HUES64 (cell line): ENCODE results near the gene SAG.

Source experiments
- H3K27ac ChIP-seq: 2 replicates; pipeline ENCODE4 v1.7.0; 2013; ENCODE audit warnings: low read depth, low read length, inconsistent platforms
- H3K27me3 ChIP-seq: 2 replicates; pipeline ENCODE4 v1.6.1; 2013; ENCODE audit warnings: mild to moderate bottlenecking, low read length; ENCODE audit not compliant: insufficient read depth
- H3K36me3 ChIP-seq: 2 replicates; pipeline ENCODE4 v1.6.1; 2013; ENCODE audit warnings: mild to moderate bottlenecking, low read length; ENCODE audit not compliant: insufficient read depth
- H3K4me1 ChIP-seq: 2 replicates; pipeline ENCODE4 v1.6.1; 2013; ENCODE audit warnings: mild to moderate bottlenecking, low read length, moderate library complexity; ENCODE audit not compliant: insufficient read depth
- H3K4me3 ChIP-seq: 2 replicates; pipeline ENCODE4 v1.5.1; 2013; ENCODE audit warnings: mild to moderate bottlenecking, low read length, moderate library complexity
- H3K9ac ChIP-seq: 2 replicates; pipeline ENCODE4 v1.6.1; 2013; ENCODE audit warnings: mild to moderate bottlenecking, low read depth, low read length
- H3K9me3 ChIP-seq: 2 replicates; pipeline ENCODE4 v1.6.1; 2013; ENCODE audit warnings: low read depth, low read length; ENCODE audit not compliant: insufficient read depth
- WGBS: fragments of 150-250, 120-280 bp; methylation state at CpG from one replicate; pipeline ENCODE4 v1.1.7; 2013; ENCODE audit warnings: missing lambda C conversion rate; 5-methylcytosine and 5-hydroxymethylcytosine counted together

Gene SAG

DNA sequence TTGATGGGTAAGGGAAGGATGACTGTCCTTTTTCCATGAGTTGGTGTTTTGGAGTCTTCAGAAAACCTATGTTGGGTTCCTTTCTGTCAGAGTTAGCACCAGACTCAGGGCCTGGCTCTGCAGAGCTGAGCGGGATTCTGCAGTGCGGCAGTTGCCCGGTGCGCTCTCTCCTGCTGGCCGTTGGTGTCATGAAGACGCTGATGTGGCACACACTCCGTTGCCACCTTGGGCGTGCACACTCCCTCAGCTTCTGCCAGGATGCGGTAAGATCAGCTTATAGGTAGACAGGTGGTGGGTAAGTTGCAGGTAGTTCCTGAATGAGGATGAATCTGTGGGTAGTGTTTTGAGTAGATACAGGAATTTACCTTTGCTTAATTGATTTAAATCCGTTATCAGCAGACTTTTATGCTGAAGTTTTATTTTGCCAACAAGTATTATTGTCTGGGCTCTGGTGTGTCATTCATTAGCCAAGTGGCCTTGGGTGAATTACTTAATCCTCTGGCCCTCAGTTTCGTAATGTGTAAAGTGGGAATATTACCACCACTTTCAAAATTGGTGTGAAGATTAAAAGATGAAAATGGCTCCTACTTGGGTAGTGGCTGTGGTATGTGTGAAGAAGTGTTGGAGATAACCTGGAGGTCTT, 73.5 kb downstream of the SAG start:
- WGBS = 96% methylated on average over 11 of the region's 11 CpGs
- Histone ChIP-seq H3K4me1 (peaks cover 7% of the 10 kb centered on the region; the same call in 1 of the 2 replicates), H3K36me3 (no peaks in the 10 kb centered on the region), H3K27ac (no peak overlapping the region), H3K27me3 (no peaks in the 10 kb centered on the region), H3K4me3 (no peak overlapping the region), H3K9ac (no peak overlapping the region), H3K9me3 (no peaks in the 10 kb centered on the region)

DNA sequence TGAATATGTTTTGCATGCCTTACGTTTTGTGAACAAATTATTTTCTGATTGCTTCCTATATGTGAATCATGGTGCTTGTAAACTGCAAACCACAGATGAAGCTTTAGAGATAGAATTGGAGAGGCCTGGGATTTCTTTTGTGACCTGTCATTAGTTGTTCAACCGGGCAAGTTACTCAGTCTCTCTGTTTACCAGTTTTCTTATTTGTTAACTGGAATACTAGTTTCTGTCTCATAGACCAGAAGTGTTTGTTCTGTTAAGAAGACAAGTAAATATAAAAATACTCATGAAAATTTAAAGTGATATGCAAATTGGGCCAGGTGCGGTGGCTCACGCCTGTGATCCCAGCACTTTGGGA, 74.0 kb downstream of the SAG start:
- Histone ChIP-seq H3K9ac (no peak overlapping the region), H3K27ac (no peak overlapping the region), H3K36me3 (no peaks in the 10 kb centered on the region), H3K27me3 (no peaks in the 10 kb centered on the region), H3K4me3 (no peak overlapping the region), H3K9me3 (no peaks in the 10 kb centered on the region), H3K4me1 (peaks cover 7% of the 10 kb centered on the region; the same call in 1 of the 2 replicates)
- WGBS = 95% methylated on average over 4 of the region's 4 CpGs

DNA sequence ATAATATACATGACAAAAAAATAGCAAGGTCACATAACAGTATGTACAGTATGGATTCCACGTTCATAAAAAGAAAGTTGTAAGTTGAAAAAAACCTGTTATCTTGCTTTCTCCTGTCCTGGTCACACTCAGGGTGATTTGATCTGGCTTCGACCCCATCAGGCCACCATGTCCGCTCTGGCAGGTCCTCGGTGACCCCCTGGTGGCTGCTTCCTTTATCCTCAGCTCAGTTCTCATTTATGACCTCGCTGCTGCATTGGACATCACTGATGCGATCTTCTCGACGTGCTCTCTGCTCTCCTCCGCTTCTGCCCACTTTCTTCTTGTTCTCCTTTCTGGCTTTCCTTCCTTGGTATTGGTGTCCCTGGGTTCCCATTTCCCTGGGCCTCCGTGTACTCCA, 76.4 kb downstream of the SAG start:
- 90% methylated on average over 10 of the region's 10 CpGs for WGBS
- H3K4me3 ChIP-seq = no peak overlapping the region
- no peak overlapping the region for H3K9ac ChIP-seq
- H3K27me3 ChIP-seq = no peaks in the 10 kb centered on the region
- peaks cover 7% of the 10 kb centered on the region; the same call in 1 of the 2 replicates for H3K4me1 ChIP-seq
- H3K36me3 ChIP-seq = no peaks in the 10 kb centered on the region
- H3K27ac ChIP-seq = no peak overlapping the region
- no peaks in the 10 kb centered on the region for H3K9me3 ChIP-seq

DNA sequence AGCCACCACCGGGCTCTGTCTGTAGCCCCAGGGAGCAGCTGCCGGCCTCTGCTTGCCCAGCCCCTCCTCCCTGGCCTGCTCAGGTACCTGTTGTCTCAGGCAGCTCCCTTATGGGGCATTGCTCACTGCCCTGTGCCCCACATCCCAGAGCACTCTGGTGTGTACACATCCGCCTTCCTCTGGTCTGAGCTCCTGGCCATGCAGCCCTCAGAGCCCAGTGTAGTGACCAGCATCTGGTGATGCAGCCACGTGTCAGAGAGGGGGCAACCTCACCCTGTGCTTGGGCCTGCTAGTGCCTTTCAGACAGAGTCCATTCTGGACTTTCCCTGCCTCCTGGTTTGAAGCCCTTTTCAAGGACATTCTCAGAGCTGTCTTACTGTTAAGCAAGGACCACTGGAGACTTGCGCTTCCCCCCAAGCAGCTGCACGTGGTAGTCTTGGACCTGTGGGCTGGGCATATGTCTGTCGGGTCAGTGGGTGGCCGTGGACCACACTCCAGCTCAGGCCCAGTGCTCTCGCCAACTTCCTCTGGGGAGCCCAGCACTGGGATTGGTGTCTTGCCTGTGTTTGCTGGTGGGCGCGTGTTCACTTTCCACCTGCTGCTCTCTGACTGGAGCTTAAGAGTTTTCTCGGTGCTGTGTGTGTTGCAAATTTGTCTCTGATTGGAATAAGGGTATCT, 77.3 kb downstream of the SAG start:
- Histone ChIP-seq H3K9me3 (no peaks in the 10 kb centered on the region), H3K4me3 (no peak overlapping the region), H3K4me1 (peaks cover 4% of the 10 kb centered on the region; the same call in 1 of the 2 replicates), H3K27me3 (no peaks in the 10 kb centered on the region), H3K36me3 (no peaks in the 10 kb centered on the region; the same call in 1 of the 2 replicates), H3K9ac (no peak overlapping the region), H3K27ac (no peak overlapping the region)
- 87% methylated on average over 12 of the region's 12 CpGs for WGBS

DNA sequence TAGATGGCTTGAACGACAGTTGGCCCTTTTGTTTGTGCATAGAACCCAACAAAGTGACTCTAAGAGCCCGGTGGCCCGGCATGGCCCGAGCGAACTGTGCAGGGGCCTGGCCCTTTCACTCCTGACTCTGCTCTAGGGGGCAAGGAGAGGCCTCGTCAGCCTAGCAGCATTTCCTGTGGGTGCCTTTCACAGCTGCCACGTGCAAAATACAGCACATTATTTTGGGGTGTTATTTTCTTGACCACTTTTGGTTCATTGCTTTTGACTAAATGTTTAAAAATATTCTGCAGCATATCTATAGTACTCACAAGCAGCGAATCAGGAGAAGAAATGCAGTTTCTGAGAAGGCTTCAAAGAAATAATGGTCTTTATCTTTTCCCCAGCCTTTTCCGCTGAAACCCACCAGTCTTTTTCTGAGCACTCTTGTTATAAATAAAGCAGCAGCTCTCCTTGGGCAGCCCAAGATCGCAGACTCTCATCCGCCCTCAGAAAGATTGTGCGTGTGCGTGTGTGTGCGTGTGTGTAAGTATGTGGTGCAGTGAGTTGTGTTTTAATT, 78.0 kb downstream of the SAG start:
- peaks cover 2% of the 10 kb centered on the region; the same call in 1 of the 2 replicates for H3K4me1 ChIP-seq
- H3K4me3 ChIP-seq = no peak overlapping the region
- H3K27ac ChIP-seq = no peak overlapping the region
- WGBS = 91% methylated on average over 14 of the region's 14 CpGs
- H3K27me3 ChIP-seq = no peaks in the 10 kb centered on the region
- H3K9me3 ChIP-seq = no peaks in the 10 kb centered on the region
- H3K9ac ChIP-seq = no peak overlapping the region
- H3K36me3 ChIP-seq = no peaks in the 10 kb centered on the region; the same call in 1 of the 2 replicates

DNA sequence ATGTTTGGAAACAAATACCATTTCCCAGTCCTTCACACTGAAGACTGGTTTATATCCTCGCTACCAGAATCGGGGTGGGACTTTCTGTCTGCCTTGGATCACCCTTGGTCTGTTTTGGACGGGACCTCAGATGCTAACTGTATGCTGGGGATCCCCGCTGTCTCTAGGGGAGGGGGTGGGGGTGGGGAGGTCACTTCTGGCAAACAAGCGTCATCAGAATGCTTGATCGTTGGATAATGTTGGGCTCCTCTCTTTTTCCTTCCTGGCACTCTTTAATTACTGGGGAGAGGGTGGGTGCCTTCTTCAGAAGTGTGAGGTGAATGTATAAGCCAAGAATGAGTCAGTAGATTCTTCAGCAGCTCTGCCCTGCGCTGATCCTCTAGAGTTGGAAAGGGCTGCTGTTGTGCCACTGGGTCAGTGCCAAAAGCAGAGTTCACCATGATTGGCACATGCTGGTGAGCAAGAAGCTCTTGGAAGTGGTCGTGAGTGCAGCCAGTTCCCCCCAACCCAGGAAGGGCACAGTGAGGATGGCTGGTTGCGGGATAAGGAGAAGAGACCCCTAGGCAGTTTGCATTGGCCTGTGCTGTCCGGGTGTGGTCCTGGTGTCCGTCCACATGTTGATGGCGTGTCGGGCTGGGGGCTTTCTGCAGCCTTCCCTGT, 78.9 kb downstream of the SAG start:
- 93% methylated on average over 13 of the region's 13 CpGs for WGBS
- peaks cover 5% of the 10 kb centered on the region; the same call in 1 of the 2 replicates for H3K36me3 ChIP-seq
- H3K27me3 ChIP-seq = no peaks in the 10 kb centered on the region
- H3K27ac ChIP-seq = no peak overlapping the region
- no peak overlapping the region for H3K9ac ChIP-seq
- H3K4me3 ChIP-seq = no peak overlapping the region
- peaks cover 2% of the 10 kb centered on the region; the same call in 1 of the 2 replicates for H3K4me1 ChIP-seq
- H3K9me3 ChIP-seq = no peaks in the 10 kb centered on the region

DNA sequence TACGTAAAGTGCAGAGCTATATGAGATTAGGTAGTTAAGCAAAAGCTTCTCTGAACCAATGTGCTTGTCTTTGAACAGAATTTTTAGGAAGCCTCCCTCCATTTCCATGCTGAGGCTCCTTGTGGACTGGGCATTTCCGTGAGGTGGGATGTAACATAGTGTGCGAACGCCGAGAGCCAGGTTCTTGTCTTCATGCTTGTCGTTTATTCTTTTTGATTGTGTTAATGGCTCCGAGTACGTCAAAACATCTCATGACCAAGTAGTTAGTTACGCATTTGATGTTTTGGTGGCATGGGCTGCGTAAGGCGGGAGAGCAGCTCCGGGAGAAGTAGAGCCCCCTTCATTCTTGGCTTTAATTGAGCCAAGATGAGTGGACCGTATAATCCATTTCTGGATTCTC, 79.6 kb downstream of the SAG start:
- no peaks in the 10 kb centered on the region for H3K27me3 ChIP-seq

DNA sequence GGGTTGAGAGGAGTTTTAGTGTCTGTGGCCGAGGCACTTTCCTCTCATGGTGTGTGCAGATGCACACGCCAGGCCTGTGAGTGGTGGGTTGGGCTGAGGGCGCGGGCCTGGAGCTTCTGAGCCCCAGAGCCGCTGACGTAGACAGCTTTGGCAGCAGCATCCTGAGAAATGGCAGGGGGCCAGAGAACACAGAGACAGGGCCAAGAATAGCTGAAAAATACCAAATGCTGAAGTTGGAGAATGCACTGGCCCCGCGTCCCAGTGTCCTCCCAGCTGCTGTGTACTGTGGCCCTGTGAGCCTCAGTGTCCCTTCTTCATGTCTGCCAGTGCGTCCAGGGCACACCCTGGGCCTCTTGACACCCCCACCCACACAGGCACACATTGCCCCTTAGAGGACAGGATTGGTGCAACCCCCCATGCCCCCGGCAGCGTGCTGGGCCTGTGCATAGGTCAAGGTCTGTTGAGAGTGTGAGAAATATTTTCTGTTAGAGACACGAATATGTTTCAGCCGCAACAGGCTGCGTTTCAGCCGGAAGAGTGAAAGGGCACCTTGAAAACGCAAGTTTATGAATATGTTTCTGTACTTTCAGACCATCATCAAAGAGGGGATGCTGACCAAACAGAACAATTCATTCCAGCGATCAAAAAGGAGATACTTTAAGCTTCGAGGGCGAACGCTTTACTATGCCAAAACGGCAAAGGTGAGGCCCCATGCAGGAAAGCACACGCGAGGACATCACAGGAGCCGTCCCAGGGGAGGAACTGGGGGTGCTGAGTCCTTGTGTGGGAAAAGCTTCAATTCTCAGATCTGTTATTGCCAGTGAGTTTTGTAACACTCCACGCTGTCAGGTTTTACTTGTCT, 80.3 kb downstream of the SAG start:
- H3K4me3 ChIP-seq = no peak overlapping the region
- no peak overlapping the region for H3K27ac ChIP-seq
- H3K27me3 ChIP-seq = no peaks in the 10 kb centered on the region
- WGBS = 92% methylated on average over 25 of the region's 25 CpGs
- H3K4me1 ChIP-seq = peaks cover 2% of the 10 kb centered on the region; the same call in 1 of the 2 replicates
- no peaks in the 10 kb centered on the region for H3K9me3 ChIP-seq
- H3K36me3 ChIP-seq = peaks cover 10% of the 10 kb centered on the region; the same call in 1 of the 2 replicates
- no peak overlapping the region for H3K9ac ChIP-seq

More for the DNA sequence above, 79.6 kb downstream of the SAG start:
- 95% methylated on average over 13 of the region's 13 CpGs for WGBS
- Histone ChIP-seq H3K9ac (no peak overlapping the region), H3K27ac (no peak overlapping the region), H3K36me3 (peaks cover 8% of the 10 kb centered on the region; the same call in 1 of the 2 replicates), H3K4me1 (peaks cover 2% of the 10 kb centered on the region; the same call in 1 of the 2 replicates), H3K4me3 (no peak overlapping the region), H3K9me3 (no peaks in the 10 kb centered on the region)

DNA sequence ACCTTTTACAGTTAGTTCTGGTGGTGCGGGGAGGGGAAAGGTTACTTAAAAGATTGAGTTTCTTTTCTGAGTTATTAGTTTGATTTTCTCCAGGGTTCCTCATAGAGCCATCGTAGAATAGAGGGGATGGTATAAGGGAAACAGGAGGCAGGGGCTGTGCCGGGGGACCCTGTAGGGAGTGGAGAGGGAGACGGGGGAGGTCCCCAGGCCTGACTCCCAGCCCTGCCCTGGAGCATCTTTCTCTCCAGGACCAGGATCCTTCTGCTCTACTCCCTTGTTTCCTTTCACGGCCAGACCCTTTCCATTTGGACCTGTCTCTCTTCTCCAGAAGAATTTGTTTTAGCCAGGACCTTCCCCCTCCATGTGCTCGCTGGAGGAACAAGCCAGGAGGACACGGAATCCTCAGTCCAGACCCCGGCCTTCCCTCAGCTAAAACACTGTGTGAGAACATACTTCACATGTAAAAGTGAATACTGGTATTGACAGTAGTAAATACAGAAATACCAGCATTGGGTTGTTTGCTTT, 82.0 kb downstream of the SAG start:
- WGBS = 94% methylated on average over 8 of the region's 8 CpGs
- no peaks in the 10 kb centered on the region for H3K27me3 ChIP-seq
- H3K4me1 ChIP-seq = peaks cover under 1% of the 10 kb centered on the region; the same call in 1 of the 2 replicates
- no peak overlapping the region for H3K4me3 ChIP-seq
- H3K9ac ChIP-seq = no peak overlapping the region
- H3K27ac ChIP-seq = no peak overlapping the region
- H3K9me3 ChIP-seq = no peaks in the 10 kb centered on the region
- peaks cover 10% of the 10 kb centered on the region; the same call in 1 of the 2 replicates for H3K36me3 ChIP-seq

DNA sequence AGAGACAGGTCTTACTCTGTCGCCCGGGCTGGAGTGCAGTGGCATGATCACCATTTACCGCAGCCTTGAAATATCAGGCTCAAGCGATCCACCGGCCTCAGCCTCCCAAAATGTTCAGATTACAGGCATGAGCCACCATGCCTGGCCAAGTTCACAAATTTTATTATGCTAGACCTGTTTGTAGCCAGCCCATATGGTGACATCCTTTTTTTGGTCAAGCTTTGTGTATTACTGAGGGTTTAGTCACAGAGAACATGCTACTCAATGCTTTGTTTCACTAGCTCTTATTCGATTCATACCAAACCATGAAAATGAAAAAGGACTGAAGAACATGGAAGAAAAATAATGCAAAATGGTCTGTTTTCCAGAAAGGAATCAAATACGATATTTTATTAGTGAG, 88.1 kb downstream of the SAG start:
- H3K4me1 ChIP-seq = peaks cover 12% of the 10 kb centered on the region; the same call in 1 of the 2 replicates
- H3K9me3 ChIP-seq = no peaks in the 10 kb centered on the region
- no peaks in the 10 kb centered on the region for H3K27me3 ChIP-seq
- WGBS = 93% methylated on average over 7 of the region's 7 CpGs
- H3K9ac ChIP-seq = no peak overlapping the region
- peaks cover 10% of the 10 kb centered on the region; the same call in 1 of the 2 replicates for H3K36me3 ChIP-seq
- no peak overlapping the region for H3K27ac ChIP-seq
- no peak overlapping the region for H3K4me3 ChIP-seq
